DND-41 (cell line): Measurements from ENCODE around the gene PLD1.
"Not testable (repeated sequence)": the region's sequence is repeated elsewhere in the genome, so short reads cannot be mapped to it uniquely, and the experiment has no call there.

ENCODE experiments used
- ATAC-seq: fragments of 200-7000 bp; cut with Tn5 transposase; 3 replicates; pipeline ENCODE4 v1.9.1; 2021; ENCODE audit warnings: low read depth; ENCODE audit not compliant: insufficient read depth
- DNase-seq: peaks from one replicate; pipeline ENCODE4 v3.0.0-alpha.2; 2020
- H2AFZ ChIP-seq: 2 replicates; pipeline ENCODE4 v1.6.0; 2012; ENCODE audit warnings: low read depth, low read length
- H3K27ac ChIP-seq: 2 replicates; pipeline ENCODE4 v1.5.1; 2012; ENCODE audit warnings: low read length, inconsistent platforms
- H3K27me3 ChIP-seq: fragments of 200-600 bp; sonication (generic); 2 replicates; pipeline ENCODE4 v1.6.0; 2012; ENCODE audit warnings: low read length, mild to moderate bottlenecking, inconsistent platforms; ENCODE audit not compliant: insufficient read depth, poor library complexity
- H3K36me3 ChIP-seq: 2 replicates; pipeline ENCODE4 v1.5.1; 2012; ENCODE audit warnings: low read length, inconsistent platforms; ENCODE audit not compliant: insufficient read depth
- H3K4me1 ChIP-seq: 2 replicates; pipeline ENCODE4 v1.5.1; 2012; ENCODE audit warnings: mild to moderate bottlenecking, low read length; ENCODE audit not compliant: insufficient read depth
- H3K4me2 ChIP-seq: 2 replicates; pipeline ENCODE4 v1.6.0; 2012; ENCODE audit warnings: mild to moderate bottlenecking, moderate library complexity, low read length, inconsistent platforms; ENCODE audit not compliant: insufficient read depth
- H3K4me3 ChIP-seq, 2 experiments: fragments of 200-600 bp in 1 of 2; shearing (Covaris generic) in 1 of 2; 2 replicates each; pipeline ENCODE4 v1.5.1; 2012 to 2016; ENCODE audit warnings: inconsistent platforms in 2 of 2, low read length in 2 of 2, mild to moderate bottlenecking in 2 of 2, low read depth in 1 of 2, moderate library complexity in 1 of 2
- H3K79me2 ChIP-seq: 2 replicates; pipeline ENCODE4 v1.6.0; 2012; ENCODE audit warnings: low read length, inconsistent platforms; ENCODE audit not compliant: insufficient read depth
- H3K9ac ChIP-seq: 2 replicates; pipeline ENCODE4 v1.6.0; 2012; ENCODE audit warnings: low read depth, mild to moderate bottlenecking, inconsistent platforms, low read length, moderate library complexity
- H3K9me3 ChIP-seq: 2 replicates; pipeline ENCODE4 v1.5.1; 2012; ENCODE audit warnings: low read length, moderate library complexity, mild to moderate bottlenecking, inconsistent platforms; ENCODE audit not compliant: insufficient read depth, severe bottlenecking
- H4K20me1 ChIP-seq: 2 replicates; pipeline ENCODE4 v1.6.0; 2012; ENCODE audit warnings: low read length; ENCODE audit not compliant: insufficient read depth
- EZH2 ChIP-seq: IDR thresholded peaks from 3 replicates; pipeline ENCODE4 v1.6.1; 2012; ENCODE audit warnings: borderline replicate concordance, low read depth, mild to moderate bottlenecking, moderate library complexity, low read length, inconsistent platforms; ENCODE audit not compliant: severe bottlenecking
- TF ChIP-seq, protein P1 (sequence below): IDR thresholded peaks from 2 replicates; pipeline ENCODE4 v1.5.1; 2012; ENCODE audit warnings: borderline replicate concordance, low read length, moderate library complexity, mild to moderate bottlenecking; ENCODE audit not compliant: poor library complexity, severe bottlenecking; ENCODE audit errors: extremely low read depth

The PLD1 gene

GRCh38 chr3:171817074-171817800, 7.0 kb upstream of the PLD1 start:
- no peak overlapping the region for H3K27ac ChIP-seq
- H4K20me1 ChIP-seq, result no peaks in the 10 kb centered on the region
- ATAC-seq (no peak), DNase-seq (no peak)
- H3K36me3 ChIP-seq, result no peaks in the 10 kb centered on the region
- TF ChIP-seq EZH2, result no peak
- TF ChIP-seq, protein P1, sequence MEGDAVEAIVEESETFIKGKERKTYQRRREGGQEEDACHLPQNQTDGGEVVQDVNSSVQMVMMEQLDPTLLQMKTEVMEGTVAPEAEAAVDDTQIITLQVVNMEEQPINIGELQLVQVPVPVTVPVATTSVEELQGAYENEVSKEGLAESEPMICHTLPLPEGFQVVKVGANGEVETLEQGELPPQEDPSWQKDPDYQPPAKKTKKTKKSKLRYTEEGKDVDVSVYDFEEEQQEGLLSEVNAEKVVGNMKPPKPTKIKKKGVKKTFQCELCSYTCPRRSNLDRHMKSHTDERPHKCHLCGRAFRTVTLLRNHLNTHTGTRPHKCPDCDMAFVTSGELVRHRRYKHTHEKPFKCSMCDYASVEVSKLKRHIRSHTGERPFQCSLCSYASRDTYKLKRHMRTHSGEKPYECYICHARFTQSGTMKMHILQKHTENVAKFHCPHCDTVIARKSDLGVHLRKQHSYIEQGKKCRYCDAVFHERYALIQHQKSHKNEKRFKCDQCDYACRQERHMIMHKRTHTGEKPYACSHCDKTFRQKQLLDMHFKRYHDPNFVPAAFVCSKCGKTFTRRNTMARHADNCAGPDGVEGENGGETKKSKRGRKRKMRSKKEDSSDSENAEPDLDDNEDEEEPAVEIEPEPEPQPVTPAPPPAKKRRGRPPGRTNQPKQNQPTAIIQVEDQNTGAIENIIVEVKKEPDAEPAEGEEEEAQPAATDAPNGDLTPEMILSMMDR, result no peak
- no peak overlapping the region for H3K9ac ChIP-seq
- no peaks in the 10 kb centered on the region for H3K4me1 ChIP-seq
- H3K27me3 ChIP-seq, result no peaks in the 10 kb centered on the region
- no peaks in the 10 kb centered on the region for H3K9me3 ChIP-seq
- H3K79me2 ChIP-seq, result no peaks in the 10 kb centered on the region
- no peak overlapping the region for H3K4me2 ChIP-seq
- no peak overlapping the region for H2AFZ ChIP-seq
- no peak overlapping the region for H3K4me3 ChIP-seq

GRCh38 chr3:171815973-171816595, 5.8 kb upstream of the PLD1 start:
- no peaks in the 10 kb centered on the region for H3K36me3 ChIP-seq
- ATAC-seq (no peak), DNase-seq (no peak)
- H3K4me2 ChIP-seq, result no peak overlapping the region
- no peaks in the 10 kb centered on the region for H3K9me3 ChIP-seq
- no peak overlapping the region for H2AFZ ChIP-seq
- H3K4me1 ChIP-seq, result no peaks in the 10 kb centered on the region
- H3K79me2 ChIP-seq, result no peaks in the 10 kb centered on the region
- H3K9ac ChIP-seq, result no peak overlapping the region
- H3K27ac ChIP-seq, result no peak overlapping the region
- H4K20me1 ChIP-seq, result no peaks in the 10 kb centered on the region
- H3K4me3 ChIP-seq, result no peak overlapping the region
- TF ChIP-seq EZH2, result no peak
- TF ChIP-seq, protein P1, result no peak
- no peaks in the 10 kb centered on the region for H3K27me3 ChIP-seq

DNA sequence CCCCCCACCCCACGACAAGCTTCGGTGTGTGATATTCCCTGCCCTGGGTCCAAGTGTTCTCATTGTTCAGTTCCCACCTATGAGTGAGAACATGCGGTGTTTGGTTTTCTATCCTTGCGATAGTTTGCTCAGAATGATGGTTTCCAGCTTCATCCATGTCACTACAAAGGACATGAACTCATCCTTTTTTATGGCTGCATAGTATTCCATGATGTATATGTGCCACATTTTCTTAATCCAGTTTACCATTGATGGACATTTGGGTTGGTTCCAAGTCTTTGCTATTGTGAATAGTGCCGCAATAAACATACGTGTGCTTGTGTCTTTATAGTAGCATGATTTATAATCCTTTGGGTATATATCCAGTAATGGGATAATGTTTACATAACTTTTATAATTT, 4.4 kb upstream of the PLD1 start:
- not testable (repeated sequence) for H2AFZ ChIP-seq, H4K20me1 ChIP-seq, H3K4me1 ChIP-seq, H3K9me3 ChIP-seq, ATAC-seq, H3K27me3 ChIP-seq, H3K79me2 ChIP-seq, H3K4me2 ChIP-seq, H3K9ac ChIP-seq, H3K4me3 ChIP-seq, DNase-seq, H3K36me3 ChIP-seq, H3K27ac ChIP-seq

DNA sequence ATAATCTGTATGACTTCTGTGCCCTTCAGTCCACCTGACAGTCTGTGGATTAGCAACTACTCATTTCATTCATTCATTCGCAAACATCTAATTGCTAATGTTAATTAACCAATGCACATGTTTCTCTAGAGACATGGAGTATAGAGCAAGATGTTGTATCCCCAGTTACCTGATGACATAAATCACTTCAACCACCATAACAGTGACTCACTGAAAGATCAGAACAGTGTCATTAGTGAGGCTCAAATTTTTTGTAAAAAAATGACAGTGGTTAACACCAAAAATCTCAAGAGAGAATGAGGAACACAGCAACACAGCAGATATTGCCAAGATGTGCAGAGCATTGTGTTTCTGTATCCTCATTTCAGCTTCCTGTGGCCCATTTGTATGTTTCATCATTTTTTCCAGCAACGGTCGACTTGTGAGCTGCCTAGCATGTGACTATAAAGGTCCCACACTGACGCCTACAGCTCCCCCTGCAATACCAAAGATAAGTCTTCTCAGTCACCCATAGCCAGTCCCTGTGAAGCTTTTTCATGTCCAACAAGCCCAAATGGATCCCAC, 3.7 kb upstream of the PLD1 start:
- H3K27ac ChIP-seq, result no peak overlapping the region
- H3K36me3 ChIP-seq, result no peaks in the 10 kb centered on the region
- no peaks in the 10 kb centered on the region for H3K4me1 ChIP-seq
- DNase-seq (no peak), ATAC-seq (no peak)
- no peak overlapping the region for H3K4me2 ChIP-seq
- no peaks in the 10 kb centered on the region for H4K20me1 ChIP-seq
- H3K79me2 ChIP-seq, result no peaks in the 10 kb centered on the region
- H2AFZ ChIP-seq, result no peak overlapping the region
- no peaks in the 10 kb centered on the region for H3K9me3 ChIP-seq
- TF ChIP-seq EZH2, result no peak
- no peaks in the 10 kb centered on the region for H3K27me3 ChIP-seq
- no peak overlapping the region for H3K9ac ChIP-seq
- no peak overlapping the region for H3K4me3 ChIP-seq
